HG02763 (cell line): ENCODE measurements around the gene NPIPB4.
"Not testable (repeated sequence)": the region's sequence is repeated elsewhere in the genome, so short reads cannot be mapped to it uniquely, and the experiment has no call there.

Experiments used
- ATAC-seq: cut with Tn5 transposase; IDR thresholded peaks from one replicate; pipeline ENCODE4 v1.9.1; 2021; ENCODE audit warnings: mild to moderate bottlenecking, moderate library complexity; ENCODE audit not compliant: unreplicated experiment

The NPIPB4 gene

DNA sequence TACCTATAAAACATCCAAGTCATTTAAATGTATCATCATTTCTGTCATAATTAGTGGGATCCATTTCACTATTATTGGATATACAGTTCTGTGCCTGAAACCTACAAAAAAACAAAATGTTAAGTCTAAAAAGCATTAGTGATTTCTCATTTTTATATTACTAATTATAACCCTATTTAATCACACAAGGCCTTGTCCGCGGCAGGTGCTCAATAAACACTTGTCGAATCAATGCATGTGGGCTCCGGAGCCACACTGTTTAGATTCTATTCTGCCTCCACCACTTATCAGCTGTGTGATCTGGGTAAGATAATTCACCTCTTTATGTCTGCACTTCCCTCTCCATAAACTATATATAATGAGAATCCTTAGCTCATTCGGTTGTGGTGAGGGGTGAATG, at the start of gene NPIPB4:
Gene NPIPB4, minus strand, starts transcription at position 101 of the 400 bp plus-strand sequence. CDS start 378 bp downstream, outside the sequence.
- ATAC-seq, result not testable (repeated sequence)

DNA sequence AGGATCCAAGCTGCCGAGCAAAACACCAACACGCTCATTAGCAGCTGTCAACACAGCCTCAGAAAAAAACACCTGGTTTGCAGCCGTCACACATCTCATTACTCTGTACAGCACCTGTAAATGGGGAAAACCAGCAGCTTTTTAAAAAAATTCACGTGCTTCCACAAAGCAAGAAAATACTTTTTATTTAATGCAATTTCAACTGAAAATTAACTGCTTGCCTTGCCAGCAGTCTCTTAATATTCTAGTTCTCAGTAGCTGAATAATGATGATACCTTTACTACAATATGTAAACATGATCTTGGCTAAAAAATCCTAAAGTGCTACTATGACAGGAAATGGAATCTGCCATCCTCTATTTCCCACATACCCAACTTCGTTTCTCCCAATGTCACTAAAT, 41.4 kb upstream of the NPIPB4 start:
- ATAC-seq, result not testable (repeated sequence)

DNA sequence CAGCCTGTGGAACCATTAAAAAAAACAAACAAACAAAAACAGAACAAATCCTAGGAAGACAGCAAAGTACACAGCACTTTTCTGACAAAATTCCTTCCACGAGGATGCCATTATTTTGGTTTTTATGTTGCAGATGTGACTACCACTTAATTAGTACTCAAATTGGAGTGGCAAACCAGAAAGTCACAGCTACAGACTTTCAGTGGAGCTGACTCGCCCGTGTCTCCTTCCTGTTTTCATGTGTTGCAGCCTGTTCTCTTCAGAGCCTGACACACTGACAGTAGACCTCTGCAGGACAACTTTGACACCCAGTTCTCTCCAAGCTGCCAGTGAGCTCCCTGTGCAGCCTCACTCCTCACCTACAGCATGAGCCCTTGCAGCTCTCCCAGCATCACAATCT, 24.4 kb upstream of the NPIPB4 start:
- not testable (repeated sequence) for ATAC-seq

DNA sequence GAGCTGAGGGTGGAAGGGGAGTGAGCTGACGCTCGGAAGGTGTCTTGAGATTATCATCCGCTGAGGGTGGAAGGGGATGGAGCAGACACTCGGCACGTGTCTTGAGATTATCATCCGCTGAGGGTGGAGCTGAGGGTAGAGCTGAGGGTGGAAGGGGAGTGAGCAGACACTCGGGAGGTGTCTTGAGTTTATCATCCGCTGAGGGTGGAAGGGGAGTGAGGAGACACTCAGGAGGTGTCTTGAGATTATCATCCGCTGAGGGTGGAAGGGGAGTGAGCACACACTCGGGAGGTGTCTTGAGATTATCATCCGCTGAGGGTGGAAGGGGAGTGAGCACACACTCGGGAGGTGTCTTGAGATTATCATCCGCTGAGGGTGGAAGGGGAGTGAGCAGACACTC, 20.4 kb downstream of the NPIPB4 start:
- not testable (repeated sequence) for ATAC-seq

DNA sequence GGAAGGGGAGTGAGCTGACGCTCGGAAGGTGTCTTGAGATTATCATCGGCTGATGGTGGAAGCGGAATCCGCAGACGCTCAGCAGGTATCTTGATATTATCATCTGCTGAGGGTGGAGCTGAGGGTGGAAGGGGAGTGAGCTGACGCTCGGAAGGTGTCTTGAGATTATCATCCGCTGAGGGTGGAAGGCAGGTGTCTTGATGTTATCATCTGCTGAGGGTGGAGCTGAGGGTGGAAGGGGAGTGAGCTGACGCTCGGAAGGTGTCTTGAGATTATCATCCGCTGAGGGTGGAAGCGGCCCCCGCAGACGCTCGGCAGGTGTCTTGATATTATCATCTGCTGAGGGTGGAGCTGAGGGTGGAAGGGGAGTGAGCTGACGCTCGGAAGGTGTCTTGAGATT, 21.2 kb downstream of the NPIPB4 start:
- ATAC-seq, result not testable (repeated sequence)

DNA sequence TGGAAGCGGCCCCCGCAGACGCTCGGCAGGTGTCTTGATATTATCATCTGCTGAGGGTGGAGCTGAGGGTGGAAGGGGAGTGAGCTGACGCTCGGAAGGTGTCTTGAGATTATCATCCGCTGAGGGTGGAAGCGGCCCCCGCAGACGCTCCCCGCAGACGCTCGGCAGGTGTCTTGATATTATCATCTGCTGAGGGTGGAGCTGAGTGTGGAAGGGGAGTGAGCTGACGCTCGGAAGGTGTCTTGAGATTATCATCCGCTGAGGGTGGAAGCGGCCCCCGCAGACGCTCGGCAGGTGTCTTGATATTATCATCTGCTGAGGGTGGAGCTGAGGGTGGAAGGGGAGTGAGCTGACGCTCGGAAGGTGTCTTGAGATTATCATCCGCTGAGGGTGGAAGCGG, 21.8 kb downstream of the NPIPB4 start:
- not testable (repeated sequence) for ATAC-seq

DNA sequence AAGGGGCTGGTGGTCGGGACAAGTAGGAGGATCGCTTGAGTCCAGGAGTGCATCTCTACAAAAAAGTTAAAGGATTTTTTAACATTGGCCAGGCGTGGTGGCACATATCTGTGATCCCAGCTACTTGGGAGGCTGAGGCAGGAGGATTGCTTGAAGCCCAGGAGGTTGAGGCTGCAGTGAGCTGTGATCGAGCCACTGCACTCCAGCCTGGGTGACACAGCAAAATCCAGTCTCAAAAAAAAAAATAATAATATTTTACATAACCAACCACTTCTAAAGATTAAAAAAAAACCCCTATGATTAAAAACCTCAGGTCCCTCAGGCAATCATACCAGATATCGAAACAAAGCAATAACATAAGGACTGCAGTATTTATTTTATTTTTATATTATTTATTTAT, 23.3 kb downstream of the NPIPB4 start:
- ATAC-seq, result not testable (repeated sequence)

DNA sequence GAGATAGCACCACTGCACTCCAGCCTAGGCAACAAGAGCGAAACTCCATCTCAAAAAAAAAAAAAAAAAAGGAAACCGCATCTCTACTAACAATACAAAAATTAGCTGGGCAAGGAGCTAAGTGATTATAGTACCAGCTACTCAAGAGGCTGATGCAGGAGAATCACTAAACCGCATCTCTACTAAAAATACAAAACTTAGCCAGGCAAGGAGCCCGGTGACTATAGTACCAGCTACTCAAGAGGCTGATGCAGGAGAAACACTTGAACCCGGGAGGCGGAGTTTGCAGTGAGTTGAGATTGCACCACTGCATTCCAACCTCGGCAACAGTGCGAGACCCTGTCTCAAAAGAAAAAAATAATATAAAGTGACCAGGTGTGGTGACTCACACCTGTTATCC, 27.6 kb downstream of the NPIPB4 start:
- not testable (repeated sequence) for ATAC-seq

DNA sequence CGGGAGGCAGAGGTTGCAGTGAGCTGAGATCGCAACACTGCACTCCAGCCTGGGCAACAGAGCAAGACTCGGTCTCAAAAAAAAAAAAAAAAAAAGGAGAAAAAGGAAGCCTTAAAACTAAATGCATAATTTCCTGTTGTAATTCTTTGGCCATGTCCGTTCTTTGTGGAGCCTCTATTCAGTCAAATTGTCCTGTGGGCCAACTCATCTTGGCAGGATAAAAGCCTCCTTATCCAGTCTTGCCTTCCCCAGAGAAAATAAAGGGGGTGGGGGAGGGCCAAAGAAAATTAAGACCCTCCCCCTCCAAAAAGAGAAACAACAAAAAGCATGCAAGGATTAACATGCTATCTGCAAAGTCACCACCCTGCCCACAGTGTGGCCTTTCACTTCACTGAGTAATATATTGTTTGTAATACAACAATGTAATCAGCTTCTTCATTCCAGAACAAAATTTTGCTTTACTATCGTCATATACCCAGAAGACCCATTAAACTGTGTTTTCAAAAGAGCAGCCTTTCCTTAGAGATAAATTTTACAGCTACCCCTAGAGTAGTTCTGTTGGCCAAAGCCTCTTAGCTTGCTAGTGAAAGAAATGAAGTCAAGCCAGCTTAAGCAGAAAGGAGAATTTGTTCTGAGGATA, 31.4 kb downstream of the NPIPB4 start:
- not testable (repeated sequence) for ATAC-seq

DNA sequence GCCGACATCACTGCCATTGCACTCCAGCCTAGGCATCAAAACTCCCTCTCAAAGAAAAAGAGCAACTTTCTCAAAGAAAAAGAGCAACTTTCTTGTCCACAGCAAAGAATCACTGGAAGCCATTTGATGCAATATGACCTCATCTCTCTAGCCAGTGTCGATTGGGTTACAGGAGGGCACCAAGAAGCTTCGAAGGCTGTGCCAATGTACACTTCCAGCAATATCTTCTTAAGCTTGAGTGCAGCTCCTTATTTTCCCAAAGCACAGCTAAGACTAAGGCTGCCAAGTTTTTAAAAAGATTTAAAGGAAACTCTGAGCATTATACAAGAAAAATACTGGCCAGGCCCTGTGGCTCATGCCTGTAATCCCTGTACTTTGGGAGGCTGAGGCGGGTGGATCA, 32.0 kb downstream of the NPIPB4 start:
- not testable (repeated sequence) for ATAC-seq

DNA sequence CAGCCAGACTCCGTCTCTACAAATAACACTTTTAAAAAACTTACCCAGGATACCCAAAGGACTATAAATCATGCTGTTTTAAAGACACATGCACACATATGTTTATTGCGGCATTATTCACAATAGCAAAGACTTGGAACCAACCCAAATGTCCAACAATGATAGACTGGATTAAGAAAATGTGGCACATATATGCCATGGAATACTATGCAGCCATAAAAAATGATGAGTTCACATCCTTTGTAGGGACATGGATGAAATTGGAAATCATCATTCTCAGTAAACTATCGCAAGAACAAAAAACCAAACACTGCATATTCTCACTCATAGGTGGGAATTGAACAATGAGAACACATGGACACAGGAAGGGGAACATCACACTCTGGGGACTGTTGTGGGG, 34.3 kb downstream of the NPIPB4 start:
- ATAC-seq, result not testable (repeated sequence)

DNA sequence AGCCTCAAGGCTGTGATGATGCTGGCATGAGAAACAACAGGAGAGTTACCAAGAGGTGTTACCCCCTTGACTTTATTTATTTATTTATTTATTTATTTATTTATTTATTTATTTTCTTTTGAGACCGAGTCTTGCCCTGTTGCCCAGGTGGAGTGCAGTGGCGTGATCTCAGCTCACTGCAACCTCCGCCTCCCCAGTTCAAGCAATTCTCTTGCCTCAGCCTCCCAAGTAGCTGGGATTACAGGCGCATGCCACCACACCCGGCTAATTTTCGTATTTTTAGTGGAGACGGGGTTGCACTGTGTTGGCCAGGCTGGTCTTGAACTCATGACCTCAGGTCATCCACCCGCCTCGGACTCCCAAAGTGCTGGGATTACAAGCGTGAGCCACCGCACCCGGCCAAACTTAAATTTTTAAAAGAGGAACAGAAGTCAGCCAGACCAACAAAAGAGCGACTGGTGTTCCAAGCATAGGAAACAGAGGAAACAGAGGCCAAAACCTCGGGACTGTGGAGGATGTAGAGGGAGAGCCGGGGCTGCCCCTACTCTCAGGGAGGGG, 36.6 kb downstream of the NPIPB4 start:
- not testable (repeated sequence) for ATAC-seq

DNA sequence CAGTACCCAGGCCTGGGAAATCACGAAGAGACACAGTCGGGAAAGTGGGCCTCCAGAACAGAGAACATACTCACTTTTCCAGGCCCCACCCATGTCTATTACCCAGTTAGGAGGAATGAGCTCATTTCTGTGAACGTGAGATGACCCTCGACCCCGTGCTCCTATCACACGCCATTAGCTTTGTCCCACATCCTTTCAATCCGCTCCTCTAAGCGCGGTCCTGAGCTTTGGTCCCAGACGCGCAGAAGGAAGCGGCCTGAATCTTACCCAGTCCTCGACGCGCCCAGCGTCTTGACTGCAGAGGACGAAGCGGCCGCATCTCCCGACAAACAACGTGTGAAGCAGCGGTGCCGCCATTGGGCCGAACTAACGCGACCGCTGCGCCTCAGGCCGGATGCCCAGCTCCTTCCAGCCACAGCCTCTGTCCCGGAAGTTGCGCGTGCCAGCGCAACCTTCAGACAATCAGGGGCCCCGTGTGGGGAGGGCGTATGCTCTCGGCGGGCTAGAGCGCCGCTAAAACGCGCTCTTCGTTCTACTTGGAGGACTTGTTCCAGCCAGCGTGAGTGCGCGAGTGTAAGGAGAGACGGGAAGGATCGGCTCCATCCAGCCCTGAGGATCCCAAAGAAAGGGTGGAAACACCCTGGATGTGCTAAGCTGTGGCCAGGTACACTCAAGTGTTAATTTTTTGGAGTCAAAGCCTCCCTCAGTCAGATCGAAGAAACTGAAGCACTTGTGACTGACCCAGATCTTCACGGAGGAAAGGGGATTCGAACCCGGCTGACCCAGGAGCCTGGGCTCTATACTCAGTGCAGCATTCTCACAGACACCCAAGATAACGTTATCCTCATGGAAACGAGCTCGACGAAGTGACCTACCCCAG, 37.3 kb downstream of the NPIPB4 start:
- peak; percentile 97 for ATAC-seq

DNA sequence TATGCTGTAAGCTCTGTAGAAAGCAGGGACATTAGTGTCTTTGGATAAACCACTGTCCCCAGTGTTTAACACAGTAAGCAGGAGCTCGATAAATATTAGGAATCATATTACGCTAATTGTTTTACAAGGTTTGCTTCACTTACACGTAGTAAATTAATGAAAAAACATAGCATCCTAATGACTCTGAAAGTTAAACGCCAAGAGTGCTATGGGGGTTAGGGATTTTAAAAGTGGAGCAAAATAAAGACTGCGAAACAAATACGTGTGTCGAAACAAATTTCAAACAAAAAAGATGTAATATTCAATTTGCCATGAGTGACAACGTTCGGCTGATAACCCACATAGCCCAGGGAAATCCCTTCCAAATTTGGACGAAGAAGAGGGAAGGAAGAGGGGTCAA, 37.9 kb downstream of the NPIPB4 start:
- ATAC-seq, result not testable (repeated sequence)

DNA sequence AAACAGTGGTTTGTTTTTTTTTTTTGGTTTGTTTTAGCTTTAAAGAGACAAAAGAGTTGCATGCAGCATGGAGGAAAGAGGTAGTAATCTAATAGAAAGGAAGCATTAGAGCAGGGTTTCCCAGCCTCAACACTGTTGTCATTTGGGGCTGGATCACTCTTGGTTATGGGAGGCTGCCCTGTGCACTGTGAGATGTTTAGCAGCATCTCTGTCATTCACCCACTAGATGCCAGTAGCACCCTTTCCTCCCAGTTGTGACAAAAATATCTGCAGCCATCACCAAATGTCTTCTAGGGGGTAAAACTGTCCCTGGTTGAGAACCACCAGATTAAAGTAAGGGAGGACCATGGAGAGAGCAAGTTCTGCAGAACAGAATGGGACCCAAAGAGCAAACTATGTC, 40.5 kb downstream of the NPIPB4 start:
- ATAC-seq, result not testable (repeated sequence)

DNA sequence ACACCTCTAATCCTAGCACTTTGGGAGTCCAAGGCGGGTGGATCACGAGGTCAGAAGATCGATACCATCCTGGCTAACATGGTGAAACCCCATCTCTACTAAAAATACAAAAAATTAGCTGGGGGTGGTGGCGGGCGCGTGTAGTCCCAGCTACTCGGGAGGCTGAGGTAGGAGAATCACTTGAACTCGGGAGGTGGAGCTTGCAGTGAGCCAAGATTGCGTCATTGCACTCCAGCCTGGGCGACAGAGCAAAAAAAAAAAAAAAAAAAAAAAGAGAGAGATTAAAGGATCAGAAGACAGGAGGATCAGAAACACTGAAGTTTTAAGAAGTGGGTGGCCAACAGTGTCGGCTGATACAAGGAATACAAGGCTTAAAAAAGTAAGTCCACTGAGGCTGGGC, 41.9 kb downstream of the NPIPB4 start:
- not testable (repeated sequence) for ATAC-seq

DNA sequence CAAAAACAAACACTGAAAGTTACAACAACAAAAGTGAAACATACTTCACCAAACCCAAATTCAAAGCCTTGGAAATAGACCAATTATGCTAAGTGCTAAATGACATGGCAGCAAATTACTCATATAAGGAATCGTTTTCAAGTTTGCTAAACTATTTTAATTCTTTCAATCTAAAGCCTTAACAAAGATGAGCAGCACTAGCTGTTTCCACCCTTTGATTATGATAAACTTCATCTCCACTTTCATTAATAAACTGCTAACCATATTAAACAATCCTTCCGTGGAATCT, 55.2 kb downstream of the NPIPB4 start:
- ATAC-seq, result not testable (repeated sequence)

DNA sequence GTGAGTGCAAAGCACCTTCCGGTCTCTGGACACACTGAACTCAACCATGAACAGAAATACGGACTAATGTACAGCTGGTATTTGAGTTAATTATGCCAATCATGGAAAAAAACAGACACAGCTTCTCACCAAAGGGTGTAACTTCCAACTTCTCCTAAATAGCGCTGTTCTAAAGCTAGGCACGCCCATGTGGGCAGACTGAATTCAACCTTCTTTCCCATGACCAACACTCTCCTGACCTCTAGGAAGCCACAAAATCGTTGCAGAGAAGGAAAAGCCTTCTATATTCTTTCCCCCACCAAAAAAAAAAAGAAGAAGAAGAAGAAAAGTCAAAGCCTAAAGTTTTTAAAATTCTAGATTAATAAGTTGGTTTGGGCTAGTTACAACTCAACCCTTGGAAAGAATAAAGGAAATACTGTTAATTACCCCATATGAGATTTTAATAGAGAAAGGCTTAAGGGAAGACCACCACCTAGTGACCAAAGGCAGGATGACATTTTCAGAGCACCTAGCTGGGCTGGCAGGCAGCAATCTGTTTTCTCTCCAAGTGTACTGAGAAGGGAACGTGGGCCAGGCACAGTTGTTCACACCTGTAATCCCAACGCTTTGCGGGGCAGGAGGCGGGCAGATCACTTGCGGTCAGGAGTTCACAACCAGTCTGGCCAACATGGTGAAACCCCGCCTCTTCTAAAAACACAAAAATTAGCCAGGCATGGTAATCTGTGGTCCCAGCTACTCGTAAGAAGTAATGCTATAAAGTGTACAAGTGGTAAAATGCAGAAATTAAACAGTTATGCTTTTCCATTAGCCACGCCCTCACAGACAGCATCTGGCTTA, 55.8 kb downstream of the NPIPB4 start:
- ATAC-seq, result not testable (repeated sequence)

DNA sequence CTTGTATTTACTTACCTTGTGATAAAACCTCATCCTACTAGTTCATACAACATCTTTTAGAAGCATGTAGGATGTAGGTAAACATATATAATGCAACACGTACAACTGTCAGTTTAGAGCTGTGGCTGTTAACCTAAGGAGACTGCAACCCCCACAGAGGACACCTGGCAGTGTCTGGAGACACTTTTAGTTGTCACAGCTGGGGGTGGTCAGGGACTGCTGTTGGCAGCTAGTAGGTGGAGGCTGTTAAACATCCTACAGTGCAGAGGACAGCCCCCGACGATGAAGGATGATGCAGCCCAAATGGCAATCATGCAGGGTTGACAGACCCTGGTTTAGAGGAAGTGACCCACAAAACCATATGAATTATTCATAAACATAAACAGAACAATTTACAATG, 59.0 kb downstream of the NPIPB4 start:
- ATAC-seq, result not testable (repeated sequence)

DNA sequence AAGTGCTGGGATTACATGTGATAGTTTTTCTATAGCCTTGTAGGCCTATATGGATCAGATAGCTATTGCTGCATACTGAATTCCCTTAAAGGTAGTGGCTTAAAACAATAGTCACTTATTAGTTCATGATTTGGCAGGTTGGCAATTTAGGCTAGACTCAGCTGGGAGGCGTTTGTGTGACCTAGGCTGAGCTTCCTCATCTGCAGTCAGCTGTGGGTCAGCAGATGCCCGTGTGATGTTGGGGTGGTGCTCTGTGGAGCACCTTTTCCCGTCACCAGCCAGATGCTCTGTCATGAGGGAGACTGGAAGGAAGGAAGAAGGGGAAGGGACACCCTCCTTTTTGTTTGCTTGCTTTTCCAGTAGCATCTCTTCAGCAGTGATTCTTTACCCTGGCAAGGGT, 64.2 kb downstream of the NPIPB4 start:
- not testable (repeated sequence) for ATAC-seq

DNA sequence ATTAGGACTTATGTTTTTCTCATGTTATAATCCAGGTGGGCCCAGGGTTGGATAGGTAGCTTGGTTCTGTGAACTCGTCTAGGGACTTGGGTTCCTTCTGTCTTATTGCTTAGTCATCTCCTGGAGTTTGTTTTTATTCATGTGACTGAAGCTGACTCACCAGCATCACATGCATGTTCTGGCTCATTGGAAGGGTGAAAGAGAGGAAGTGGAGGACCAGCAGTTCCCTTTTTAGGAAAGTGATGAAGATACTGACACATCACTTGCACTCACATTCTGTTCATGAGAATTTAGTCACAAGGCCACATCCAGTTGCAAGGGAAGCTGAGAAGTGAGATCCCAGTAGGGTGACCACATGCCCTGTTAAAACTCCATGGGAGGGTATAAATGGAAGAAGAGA, 67.0 kb downstream of the NPIPB4 start:
- not testable (repeated sequence) for ATAC-seq
